Esophagus squamous epithelium (tissue), 4 donors: ENCODE results near the gene CCSER1.

ENCODE experiments used
- POLR2A ChIP-seq, 4 donors: fragments of 450-650 bp; IDR thresholded peaks; one replicate each; pipeline ENCODE4 v1.6.1; 2017; ENCODE audit warnings: antibody characterized with exemption in 4 of 4, mild to moderate bottlenecking in 4 of 4, moderate library complexity in 3 of 4
- TF ChIP-seq, protein P1 (sequence below), 6 experiments: fragments of 450-650 bp in 4 of 6; fragments of 200-600 bp in 2 of 6; sonication (generic) in 2 of 6; IDR thresholded peaks; one replicate each; pipeline ENCODE4 v1.5.1; 2016 to 2019; ENCODE audit warnings: antibody characterized with exemption in 6 of 6, mild to moderate bottlenecking in 4 of 6, moderate library complexity in 4 of 6

DNA sequence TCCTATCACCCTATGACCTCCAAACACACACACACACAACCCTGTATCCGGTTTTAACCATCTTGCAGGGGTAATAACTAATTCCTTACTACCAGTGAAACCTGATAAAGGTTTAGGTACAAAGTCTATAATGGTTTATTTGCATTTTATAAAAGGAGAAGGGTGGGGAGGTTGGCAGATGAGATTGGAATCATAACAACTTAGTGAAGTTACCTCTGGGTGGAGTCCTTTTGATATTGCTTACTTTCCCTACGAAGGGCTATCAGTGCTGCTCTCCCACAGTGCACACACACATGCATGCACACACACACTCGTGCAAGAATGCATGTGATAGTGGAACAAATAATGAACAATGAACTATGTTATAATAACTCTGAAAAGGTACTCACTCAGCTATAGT lies 56.1 kb downstream of the CCSER1 start:
- TF ChIP-seq, protein P1, sequence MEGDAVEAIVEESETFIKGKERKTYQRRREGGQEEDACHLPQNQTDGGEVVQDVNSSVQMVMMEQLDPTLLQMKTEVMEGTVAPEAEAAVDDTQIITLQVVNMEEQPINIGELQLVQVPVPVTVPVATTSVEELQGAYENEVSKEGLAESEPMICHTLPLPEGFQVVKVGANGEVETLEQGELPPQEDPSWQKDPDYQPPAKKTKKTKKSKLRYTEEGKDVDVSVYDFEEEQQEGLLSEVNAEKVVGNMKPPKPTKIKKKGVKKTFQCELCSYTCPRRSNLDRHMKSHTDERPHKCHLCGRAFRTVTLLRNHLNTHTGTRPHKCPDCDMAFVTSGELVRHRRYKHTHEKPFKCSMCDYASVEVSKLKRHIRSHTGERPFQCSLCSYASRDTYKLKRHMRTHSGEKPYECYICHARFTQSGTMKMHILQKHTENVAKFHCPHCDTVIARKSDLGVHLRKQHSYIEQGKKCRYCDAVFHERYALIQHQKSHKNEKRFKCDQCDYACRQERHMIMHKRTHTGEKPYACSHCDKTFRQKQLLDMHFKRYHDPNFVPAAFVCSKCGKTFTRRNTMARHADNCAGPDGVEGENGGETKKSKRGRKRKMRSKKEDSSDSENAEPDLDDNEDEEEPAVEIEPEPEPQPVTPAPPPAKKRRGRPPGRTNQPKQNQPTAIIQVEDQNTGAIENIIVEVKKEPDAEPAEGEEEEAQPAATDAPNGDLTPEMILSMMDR (IDR thresholded peaks at IDR 0.05), result no peak
- no peak for TF ChIP-seq POLR2A (IDR thresholded peaks at IDR 0.05)
